SK-N-SH (cell line): Measurements from ENCODE around the gene LPCAT1.

Source experiments
- ELF1 ChIP-seq: IDR thresholded peaks from 2 replicates; pipeline ENCODE4 v1.4.0; 2012
- POLR2AphosphoS5 ChIP-seq: IDR thresholded peaks from 2 replicates; pipeline ENCODE4 v1.6.1; 2012; ENCODE audit warnings: low read depth, low read length
- TAF1 ChIP-seq: IDR thresholded peaks from 2 replicates; pipeline ENCODE4 v1.6.1; 2012; ENCODE audit warnings: low read depth, mild to moderate bottlenecking, low read length, moderate library complexity, borderline replicate concordance
- TEAD4 ChIP-seq: IDR thresholded peaks from 2 replicates; pipeline ENCODE4 v1.4.0; 2012; ENCODE audit warnings: mild to moderate bottlenecking, borderline replicate concordance; ENCODE audit not compliant: insufficient read depth
- TF ChIP-seq, protein P1 (sequence below): IDR thresholded peaks from 2 replicates; pipeline ENCODE4 v1.4.0; 2012; ENCODE audit warnings: low read depth
- TF ChIP-seq, protein P2 (sequence below): IDR thresholded peaks from 2 replicates; pipeline ENCODE4 v1.4.0; 2012; ENCODE audit warnings: low read depth, borderline replicate concordance
- TF ChIP-seq, protein P3 (sequence below): fragments of 200-600 bp; sonication (generic); IDR thresholded peaks from 2 replicates; pipeline ENCODE4 v1.6.1; 2017; ENCODE audit warnings: antibody characterized with exemption, mild to moderate bottlenecking, moderate library complexity

DNA sequence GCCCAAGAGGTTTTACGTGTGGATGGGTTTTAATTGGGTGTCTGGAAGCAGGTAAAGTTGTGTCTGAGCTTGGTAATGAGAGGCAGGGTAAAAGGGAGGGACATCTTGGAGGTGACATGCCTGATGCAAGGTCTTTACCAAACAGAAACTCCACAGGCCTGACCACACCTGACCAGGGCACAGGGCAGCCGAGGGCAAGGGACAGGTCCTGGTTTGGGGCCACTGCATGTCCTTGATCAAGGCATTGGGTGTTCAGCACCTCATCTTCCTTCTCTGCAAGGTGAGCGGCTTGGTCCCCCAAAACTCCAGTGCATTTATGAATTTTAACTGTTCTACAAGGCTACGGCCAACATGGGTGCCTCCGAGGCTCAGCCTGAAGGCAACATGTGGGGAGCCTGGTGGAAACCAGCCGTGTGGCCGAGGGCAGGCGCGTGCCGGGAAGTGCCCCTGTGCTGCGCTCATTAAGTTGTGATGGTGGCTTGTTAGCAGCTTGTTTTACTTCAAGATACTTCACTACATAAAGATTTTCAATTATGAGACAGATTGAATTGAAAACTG, 30.7 kb upstream of the LPCAT1 start:
- TF ChIP-seq TEAD4 (no peak), POLR2AphosphoS5 (no peak), ELF1 (no peak), TAF1 (no peak)
- TF ChIP-seq, protein P1, sequence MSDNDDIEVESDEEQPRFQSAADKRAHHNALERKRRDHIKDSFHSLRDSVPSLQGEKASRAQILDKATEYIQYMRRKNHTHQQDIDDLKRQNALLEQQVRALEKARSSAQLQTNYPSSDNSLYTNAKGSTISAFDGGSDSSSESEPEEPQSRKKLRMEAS, result no peak
- TF ChIP-seq, protein P2, sequence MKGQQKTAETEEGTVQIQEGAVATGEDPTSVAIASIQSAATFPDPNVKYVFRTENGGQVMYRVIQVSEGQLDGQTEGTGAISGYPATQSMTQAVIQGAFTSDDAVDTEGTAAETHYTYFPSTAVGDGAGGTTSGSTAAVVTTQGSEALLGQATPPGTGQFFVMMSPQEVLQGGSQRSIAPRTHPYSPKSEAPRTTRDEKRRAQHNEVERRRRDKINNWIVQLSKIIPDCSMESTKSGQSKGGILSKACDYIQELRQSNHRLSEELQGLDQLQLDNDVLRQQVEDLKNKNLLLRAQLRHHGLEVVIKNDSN, result no peak
- TF ChIP-seq, protein P3, sequence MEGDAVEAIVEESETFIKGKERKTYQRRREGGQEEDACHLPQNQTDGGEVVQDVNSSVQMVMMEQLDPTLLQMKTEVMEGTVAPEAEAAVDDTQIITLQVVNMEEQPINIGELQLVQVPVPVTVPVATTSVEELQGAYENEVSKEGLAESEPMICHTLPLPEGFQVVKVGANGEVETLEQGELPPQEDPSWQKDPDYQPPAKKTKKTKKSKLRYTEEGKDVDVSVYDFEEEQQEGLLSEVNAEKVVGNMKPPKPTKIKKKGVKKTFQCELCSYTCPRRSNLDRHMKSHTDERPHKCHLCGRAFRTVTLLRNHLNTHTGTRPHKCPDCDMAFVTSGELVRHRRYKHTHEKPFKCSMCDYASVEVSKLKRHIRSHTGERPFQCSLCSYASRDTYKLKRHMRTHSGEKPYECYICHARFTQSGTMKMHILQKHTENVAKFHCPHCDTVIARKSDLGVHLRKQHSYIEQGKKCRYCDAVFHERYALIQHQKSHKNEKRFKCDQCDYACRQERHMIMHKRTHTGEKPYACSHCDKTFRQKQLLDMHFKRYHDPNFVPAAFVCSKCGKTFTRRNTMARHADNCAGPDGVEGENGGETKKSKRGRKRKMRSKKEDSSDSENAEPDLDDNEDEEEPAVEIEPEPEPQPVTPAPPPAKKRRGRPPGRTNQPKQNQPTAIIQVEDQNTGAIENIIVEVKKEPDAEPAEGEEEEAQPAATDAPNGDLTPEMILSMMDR, result no peak
